ENCODE results near the gene UST. TPM values are rescaled to one million over a fixed set of nuclear protein-coding genes. Genes with fewer than 3 reads are reported as not detected.

The UST gene
- total and polyA plus RNA-seq, 2 of the 8 experiments (the other 6 are each of a cell fraction or from before 2014, with no cell fraction given): 13.5 to 34.5 TPM

- no peak overlapping the region for H3K4me2 ChIP-seq (ENCODE audit: insufficient read depth in 1 of 2, low read depth in 2 of 2, low read length in 2 of 2)
- no peak overlapping the region for H3K27ac ChIP-seq (ENCODE audit: low read depth, low read length)
- H2BK5ac ChIP-seq (ENCODE audit: low read depth, low read length): no peak overlapping the region
- ChIA-PET CTCF (ENCODE audit: partially characterized antibody) (no interaction called here), POLR2A (ENCODE audit: partially characterized antibody) (no interaction called here)
- H3K4ac ChIP-seq (replicated peaks; ENCODE audit: insufficient read length, low read depth, low read length): no peak overlapping the region
- H4K20me1 ChIP-seq (replicated peaks in 1 of 2; ENCODE audit: control insufficient read depth in 1 of 2, insufficient read depth in 2 of 2, low read length in 2 of 2): no peaks in the 10 kb centered on the region
- H4K5ac ChIP-seq (ENCODE audit: insufficient read length, low read depth, low read length): no peak overlapping the region
- no peak overlapping the region for H3K14ac ChIP-seq (ENCODE audit: insufficient read length)
- H4K8ac ChIP-seq (ENCODE audit: extremely low read depth, insufficient read depth, low read length): no peak overlapping the region
- FAIRE-seq (no peak), DNase-seq (ENCODE audit: low read depth in 1 of 2, low spot score in 2 of 2) (peak in 1 of 2 experiments; percentile 7)
- no peaks in the 10 kb centered on the region for H3K23me2 ChIP-seq (ENCODE audit: low read depth, low read length)
- peaks cover 2 to 7% of the 10 kb centered on the region in 2 experiments; a peak in 2 of 4 replicates for H3K9me3 ChIP-seq (ENCODE audit: insufficient read depth in 2 of 2, low read depth in 1 of 2, low read length in 1 of 2)
- H3K27me3 ChIP-seq (replicated peaks in 1 of 4; ENCODE audit: control insufficient read depth in 3 of 4, extremely low read depth in 1 of 4, insufficient read depth in 3 of 4, low read length in 3 of 4): no peaks in the 10 kb centered on the region
- H4K91ac ChIP-seq (replicated peaks; ENCODE audit: insufficient read length, low read length): no peak overlapping the region
- H2BK20ac ChIP-seq (ENCODE audit: low read length): no peak overlapping the region
- H2BK12ac ChIP-seq (ENCODE audit: low read depth, low read length): no peak overlapping the region
- no peak overlapping the region for H3K56ac ChIP-seq (replicated peaks; ENCODE audit: insufficient read length, low read depth, low read length)
- no peaks in the 10 kb centered on the region for H3K79me1 ChIP-seq (ENCODE audit: low read depth, low read length)
- H2AK5ac ChIP-seq (ENCODE audit: low read depth, low read length): no peak overlapping the region
- H3K4me3 ChIP-seq (ENCODE audit: extremely low read depth in 1 of 4, insufficient read depth in 2 of 4, low read depth in 3 of 4, low read length in 4 of 4): no peak overlapping the region
- no peak overlapping the region for H3K9ac ChIP-seq (replicated peaks in 1 of 4; ENCODE audit: extremely low read depth in 1 of 4, low read depth in 3 of 4, low read length in 3 of 4)
- no peak overlapping the region for H3K23ac ChIP-seq (ENCODE audit: insufficient read length)
- H2BK120ac ChIP-seq (replicated peaks; ENCODE audit: low read depth, low read length): no peak overlapping the region
- peaks cover 2 to 20% (median 9%) of the 10 kb centered on the region in 4 experiments; a peak in 6 of 8 replicates for H3K36me3 ChIP-seq (ENCODE audit: control insufficient read depth in 2 of 4, insufficient read depth in 4 of 4, low read length in 3 of 4)
- H3K18ac ChIP-seq (ENCODE audit: extremely low read depth, low read length): no peak overlapping the region
- H2BK15ac ChIP-seq (ENCODE audit: low read length): no peak overlapping the region
- no peaks in the 10 kb centered on the region for H3K79me2 ChIP-seq (ENCODE audit: control insufficient read depth in 1 of 2, insufficient read depth in 2 of 2, low read length in 2 of 2)
- H2AFZ ChIP-seq (ENCODE audit: low read length): no peak overlapping the region
- 91% methylated on average over 3 of the region's 3 CpGs; no CpG with 5 or more reads in 1 of the 2 experiments for WGBS, 2 experiments (ENCODE audit: extremely low coverage in 1 of 2, insufficient coverage in 1 of 2, insufficient read length in 1 of 2, insufficient replicate concordance in 2 of 2, low coverage in 1 of 2, low lambda C conversion rate in 2 of 2, missing lambda C conversion rate in 1 of 2)
- no peaks in the 10 kb centered on the region for H3K4me1 ChIP-seq (replicated peaks in 1 of 4; ENCODE audit: control insufficient read depth in 3 of 4, insufficient read depth in 4 of 4, low read length in 3 of 4)
- TF ChIP-seq TCF12 (IDR thresholded peaks at IDR 0.05; ENCODE audit: low read depth, low read length): no peak
- TF ChIP-seq RAD21 (IDR thresholded peaks at IDR 0.05 in 1 of 2, conservative IDR thresholded peaks at IDR 0.05 in 1 of 2; ENCODE audit: low read depth in 2 of 2, low read length in 2 of 2): no peak
- no peak for TF ChIP-seq CHD2 (IDR thresholded peaks at IDR 0.05; ENCODE audit: low read length)
- TF ChIP-seq JUND (IDR thresholded peaks at IDR 0.05; ENCODE audit: low read length): no peak
- TF ChIP-seq SP4 (IDR thresholded peaks at IDR 0.05; ENCODE audit: low read length): no peak
- no peak for TF ChIP-seq CEBPB (IDR thresholded peaks at IDR 0.05; ENCODE audit: low read depth, low read length)
- TF ChIP-seq, protein P1, sequence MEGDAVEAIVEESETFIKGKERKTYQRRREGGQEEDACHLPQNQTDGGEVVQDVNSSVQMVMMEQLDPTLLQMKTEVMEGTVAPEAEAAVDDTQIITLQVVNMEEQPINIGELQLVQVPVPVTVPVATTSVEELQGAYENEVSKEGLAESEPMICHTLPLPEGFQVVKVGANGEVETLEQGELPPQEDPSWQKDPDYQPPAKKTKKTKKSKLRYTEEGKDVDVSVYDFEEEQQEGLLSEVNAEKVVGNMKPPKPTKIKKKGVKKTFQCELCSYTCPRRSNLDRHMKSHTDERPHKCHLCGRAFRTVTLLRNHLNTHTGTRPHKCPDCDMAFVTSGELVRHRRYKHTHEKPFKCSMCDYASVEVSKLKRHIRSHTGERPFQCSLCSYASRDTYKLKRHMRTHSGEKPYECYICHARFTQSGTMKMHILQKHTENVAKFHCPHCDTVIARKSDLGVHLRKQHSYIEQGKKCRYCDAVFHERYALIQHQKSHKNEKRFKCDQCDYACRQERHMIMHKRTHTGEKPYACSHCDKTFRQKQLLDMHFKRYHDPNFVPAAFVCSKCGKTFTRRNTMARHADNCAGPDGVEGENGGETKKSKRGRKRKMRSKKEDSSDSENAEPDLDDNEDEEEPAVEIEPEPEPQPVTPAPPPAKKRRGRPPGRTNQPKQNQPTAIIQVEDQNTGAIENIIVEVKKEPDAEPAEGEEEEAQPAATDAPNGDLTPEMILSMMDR (IDR thresholded peaks at IDR 0.05; ENCODE audit: control extremely low read depth in 1 of 3, insufficient read depth in 1 of 3, low read depth in 1 of 3, low read length in 3 of 3): no peak
- TF ChIP-seq, protein P2, sequence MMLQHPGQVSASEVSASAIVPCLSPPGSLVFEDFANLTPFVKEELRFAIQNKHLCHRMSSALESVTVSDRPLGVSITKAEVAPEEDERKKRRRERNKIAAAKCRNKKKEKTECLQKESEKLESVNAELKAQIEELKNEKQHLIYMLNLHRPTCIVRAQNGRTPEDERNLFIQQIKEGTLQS (IDR thresholded peaks at IDR 0.05; ENCODE audit: insufficient read depth, low read depth, low read length): no peak
- no peak for TF ChIP-seq SRF (IDR thresholded peaks at IDR 0.05; ENCODE audit: low read depth, low read length)
- no peak for TF ChIP-seq SIN3A (conservative IDR thresholded peaks at IDR 0.05 in 1 of 2, IDR thresholded peaks at IDR 0.05 in 1 of 2; ENCODE audit: low read depth in 1 of 2, low read length in 2 of 2)
- no peak for TF ChIP-seq GTF2F1 (IDR thresholded peaks at IDR 0.05; ENCODE audit: borderline replicate concordance, low read depth, low read length)
These were observed 253.2 kb downstream of the UST start for GRCh38 chr6:148999929-149000468.

Measured in H1 (cell line).